ENCODE results near the gene DMBT1.

DMBT1 gene

DNA sequence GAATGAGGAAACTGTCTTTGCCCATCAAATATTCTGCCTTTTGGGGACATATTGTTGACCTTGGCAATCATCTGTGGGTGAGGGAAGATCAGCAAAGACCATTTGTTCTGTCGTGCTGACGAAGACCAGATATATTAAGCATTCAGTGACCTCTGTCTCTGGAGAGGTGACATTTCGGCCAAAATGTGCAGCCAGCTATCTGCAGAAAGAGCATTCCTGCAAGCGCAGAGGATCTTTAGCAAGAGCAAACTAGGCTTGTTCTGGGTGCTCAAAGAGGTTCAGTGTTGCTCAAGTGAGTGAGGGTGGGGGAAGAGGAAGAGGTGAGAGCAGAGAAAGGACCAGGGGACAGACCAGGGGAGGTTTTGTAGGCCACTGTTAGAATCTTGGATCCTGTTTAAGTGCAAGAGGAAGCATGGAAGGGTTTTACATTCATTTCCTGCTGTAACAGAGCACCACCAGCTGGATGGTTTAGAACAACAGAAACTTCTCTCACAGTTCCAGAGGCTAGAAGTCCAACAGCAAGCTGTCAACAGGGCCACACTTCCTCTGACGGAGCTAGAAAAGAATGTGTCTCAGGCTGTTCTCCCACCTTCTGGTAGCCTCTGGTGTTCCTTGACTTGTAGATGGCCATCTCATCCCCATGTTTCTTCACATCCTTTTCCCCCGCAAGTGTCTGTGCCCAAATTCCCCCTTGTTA lies 127.9 kb downstream of the DMBT1 start:
- H3K27ac Mint-ChIP-seq = no peak overlapping the region
- H3K4me1 Mint-ChIP-seq = no peaks in the 10 kb centered on the region
- H3K27me3 Mint-ChIP-seq = peaks cover 18% of the 10 kb centered on the region
- no peaks in the 10 kb centered on the region for H3K9me3 Mint-ChIP-seq
- H3K4me3 Mint-ChIP-seq = no peak overlapping the region
- no peaks in the 10 kb centered on the region for H3K36me3 Mint-ChIP-seq

GRCh38 chr10:122689146-122689820 lies 128.7 kb downstream of the DMBT1 start:
- Mint-ChIP-seq H3K27ac (no peak overlapping the region), H3K9me3 (no peaks in the 10 kb centered on the region), H3K4me1 (no peaks in the 10 kb centered on the region), H3K27me3 (peaks cover 15% of the 10 kb centered on the region), H3K4me3 (no peak overlapping the region), H3K36me3 (no peaks in the 10 kb centered on the region)

- no peaks in the 10 kb centered on the region for H3K4me1 Mint-ChIP-seq
- no peaks in the 10 kb centered on the region for H3K36me3 Mint-ChIP-seq
- H3K27ac Mint-ChIP-seq = no peak overlapping the region
- peaks cover 7% of the 10 kb centered on the region for H3K27me3 Mint-ChIP-seq
- no peak overlapping the region for H3K4me3 Mint-ChIP-seq
- H3K9me3 Mint-ChIP-seq = no peaks in the 10 kb centered on the region
Measured at GRCh38 chr10:122692744-122693143, 132.2 kb downstream of the DMBT1 start.

All from activated naive CD4-positive, alpha-beta T cell treated with anti-CD3 and anti-CD28 coated beads, Interleukin-2, amount 50 U/mL, for 24 hours (primary cell).